GM10266 (cell line): ENCODE data around the gene NRIP3.
"Not testable (repeated sequence)": the region's sequence is repeated elsewhere in the genome, so short reads cannot be mapped to it uniquely, and the experiment has no call there.

Experiments used
- DNase-seq: peaks from one replicate; pipeline ENCODE4 v3.0.0; 2012; ENCODE audit errors: extremely low spot score
- CTCF ChIP-seq: IDR thresholded peaks from 2 replicates; pipeline ENCODE4 v1.5.1; 2012; ENCODE audit warnings: mild to moderate bottlenecking, low read depth; ENCODE audit not compliant: control insufficient read depth, insufficient read depth; ENCODE audit errors: missing control alignments

The NRIP3 gene

DNA sequence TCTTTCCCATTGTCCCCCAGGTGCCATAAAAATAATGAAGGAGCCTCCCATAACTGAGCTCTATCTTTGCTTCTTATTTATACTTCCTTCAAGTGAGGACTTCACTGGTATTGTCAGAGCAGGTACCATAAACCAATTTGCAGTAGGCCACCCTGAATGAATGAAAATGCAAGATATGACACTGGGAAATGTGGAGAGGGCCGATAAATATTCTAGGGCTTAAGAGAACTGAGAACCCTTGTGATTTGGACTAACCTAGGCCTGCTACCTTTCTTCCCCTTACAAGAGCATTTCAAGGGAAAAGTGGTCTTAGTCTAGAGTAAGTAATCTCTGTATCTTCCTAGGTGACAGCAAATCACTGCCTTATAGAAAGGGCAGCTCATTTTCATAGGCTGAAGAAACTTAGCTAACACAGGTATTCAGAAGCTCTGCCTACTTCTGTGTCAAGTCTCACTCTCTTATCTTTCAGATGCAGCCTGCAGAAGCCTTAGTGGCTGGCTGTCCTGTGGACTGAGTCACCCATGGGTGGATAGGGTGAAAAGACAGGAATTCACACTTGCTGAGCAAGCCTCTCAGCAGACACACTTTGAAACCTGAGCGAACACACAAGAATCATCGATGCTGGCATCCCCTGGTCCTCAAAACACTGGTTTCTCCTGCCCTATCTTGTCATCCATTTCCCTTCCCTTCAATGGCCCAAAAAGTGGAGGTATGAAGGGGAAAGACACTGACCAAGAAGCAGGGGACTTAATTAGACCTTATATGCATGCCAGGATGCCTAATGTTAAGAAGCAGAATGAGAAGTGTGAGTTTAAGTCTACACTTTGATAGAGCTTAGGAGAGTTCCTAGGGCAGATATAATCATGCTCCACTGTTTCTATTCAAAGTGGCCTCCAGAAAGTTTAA, 15.2 kb downstream of the NRIP3 start:
- TF ChIP-seq CTCF = no peak
- DNase-seq = no peak

DNA sequence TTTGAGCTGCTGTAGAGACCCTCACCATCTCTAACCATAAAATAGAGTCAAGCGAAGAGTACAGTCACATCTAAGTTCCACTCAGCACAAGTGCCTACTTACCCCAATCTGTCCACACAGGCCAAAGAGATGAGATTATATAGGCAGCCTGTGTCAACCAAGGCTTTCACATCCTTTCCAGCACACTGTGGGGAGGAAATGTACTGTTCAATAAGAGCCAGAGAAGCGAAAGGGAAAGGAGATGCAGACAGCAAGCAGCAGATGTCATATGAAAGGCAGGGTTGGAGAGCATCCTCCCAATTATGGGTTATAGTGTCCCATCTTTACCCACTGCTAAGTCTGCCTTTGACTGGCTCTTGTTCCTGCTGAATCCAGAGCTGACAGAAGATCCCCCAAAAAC, 16.4 kb downstream of the NRIP3 start:
- DNase-seq = no peak
- no peak for TF ChIP-seq CTCF

- DNase-seq = not testable (repeated sequence)
These were observed 17.0 kb downstream of the NRIP3 start for GRCh38 chr11:8986772-8987171.

DNA sequence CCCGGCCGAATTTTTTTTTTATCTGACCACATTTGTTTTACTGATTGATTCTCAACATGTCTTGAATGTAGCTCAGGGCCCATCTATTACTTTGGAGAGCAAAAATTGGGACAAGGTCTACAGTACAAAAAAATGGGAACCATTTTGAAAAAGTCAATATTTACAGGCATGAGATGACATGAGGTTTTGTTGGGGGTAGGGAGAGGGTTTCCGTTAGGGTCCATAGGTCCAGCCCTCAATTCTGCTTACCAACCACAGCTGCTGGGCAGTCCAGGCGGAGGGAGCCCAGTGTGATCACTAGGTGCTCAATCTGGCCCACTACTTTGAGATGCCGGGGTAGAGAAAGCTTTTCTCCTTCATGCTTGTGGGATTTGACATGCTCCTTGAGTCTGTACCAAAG, 18.3 kb downstream of the NRIP3 start:
- no peak for TF ChIP-seq CTCF
- DNase-seq = no peak

DNA sequence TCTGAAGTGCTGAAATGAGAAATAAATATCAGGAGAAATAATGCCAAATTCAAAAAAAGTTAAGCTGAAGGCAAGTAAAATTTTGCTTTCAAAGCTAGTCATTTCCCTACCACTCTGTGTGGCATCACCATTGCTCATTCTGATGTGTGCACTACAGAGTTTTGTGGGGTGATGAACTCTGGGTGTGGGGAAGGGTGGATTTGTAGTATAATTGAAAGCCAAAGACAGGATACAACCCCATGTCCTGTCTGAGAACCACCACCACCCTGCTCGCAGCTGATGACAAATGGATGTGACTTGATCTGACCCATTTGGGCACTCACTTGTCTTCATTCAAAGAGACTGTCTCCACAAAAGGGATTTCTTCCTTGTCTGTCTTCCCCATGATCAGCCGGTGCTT, 20.2 kb downstream of the NRIP3 start:
- no peak for DNase-seq
- no peak for TF ChIP-seq CTCF

DNA sequence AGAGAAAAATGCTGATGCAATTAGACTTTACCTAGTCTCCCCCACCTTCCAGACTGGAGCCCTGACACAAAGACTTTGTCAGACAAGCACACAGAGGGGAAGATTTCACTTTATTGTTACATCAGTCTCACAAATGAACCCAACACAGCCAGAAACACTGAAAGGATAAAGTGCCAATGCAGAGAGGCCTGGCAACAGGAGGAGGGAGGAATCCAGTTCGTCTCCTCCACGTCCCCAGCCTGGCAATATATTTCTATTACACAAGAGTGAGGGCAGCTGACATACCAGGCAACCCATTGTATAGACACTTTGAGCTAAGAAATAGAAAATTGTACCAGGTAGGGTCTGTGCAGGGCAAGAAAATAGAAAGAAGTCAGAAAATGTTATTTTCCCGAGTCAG, 23.3 kb downstream of the NRIP3 start:
- no peak for DNase-seq
- no peak for TF ChIP-seq CTCF

DNA sequence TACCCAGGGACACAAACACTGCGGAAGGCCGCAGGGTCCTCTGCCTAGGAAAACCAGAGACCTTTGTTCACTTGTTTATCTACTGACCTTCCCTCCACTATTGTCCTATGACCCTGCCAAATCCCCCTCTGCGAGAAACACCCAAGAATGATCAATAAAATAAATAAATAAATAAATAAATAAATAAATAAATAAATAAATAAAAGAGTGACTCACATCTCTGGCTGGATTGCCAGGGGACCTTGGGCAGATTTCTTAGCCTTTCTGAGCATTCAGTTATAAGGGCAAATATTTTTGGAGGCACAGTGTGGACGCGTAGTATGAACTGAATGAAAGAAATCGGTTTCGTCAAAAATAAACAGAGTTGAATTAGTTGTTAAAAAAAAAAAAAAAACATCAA, 24.4 kb downstream of the NRIP3 start:
- not testable (repeated sequence) for DNase-seq

- DNase-seq = no peak
- TF ChIP-seq CTCF = no peak
These were observed 30.7 kb downstream of the NRIP3 start for GRCh38 chr11:8973121-8973520.
